GM19452 (cell line): Measurements from ENCODE around the gene FSTL3.
"Not testable (repeated sequence)": the region's sequence is repeated elsewhere in the genome, so short reads cannot be mapped to it uniquely, and the experiment has no call there.

Experiments
- ATAC-seq: cut with Tn5 transposase; IDR thresholded peaks from one replicate; pipeline ENCODE4 v1.9.1; 2021; ENCODE audit not compliant: unreplicated experiment

The FSTL3 gene

DNA sequence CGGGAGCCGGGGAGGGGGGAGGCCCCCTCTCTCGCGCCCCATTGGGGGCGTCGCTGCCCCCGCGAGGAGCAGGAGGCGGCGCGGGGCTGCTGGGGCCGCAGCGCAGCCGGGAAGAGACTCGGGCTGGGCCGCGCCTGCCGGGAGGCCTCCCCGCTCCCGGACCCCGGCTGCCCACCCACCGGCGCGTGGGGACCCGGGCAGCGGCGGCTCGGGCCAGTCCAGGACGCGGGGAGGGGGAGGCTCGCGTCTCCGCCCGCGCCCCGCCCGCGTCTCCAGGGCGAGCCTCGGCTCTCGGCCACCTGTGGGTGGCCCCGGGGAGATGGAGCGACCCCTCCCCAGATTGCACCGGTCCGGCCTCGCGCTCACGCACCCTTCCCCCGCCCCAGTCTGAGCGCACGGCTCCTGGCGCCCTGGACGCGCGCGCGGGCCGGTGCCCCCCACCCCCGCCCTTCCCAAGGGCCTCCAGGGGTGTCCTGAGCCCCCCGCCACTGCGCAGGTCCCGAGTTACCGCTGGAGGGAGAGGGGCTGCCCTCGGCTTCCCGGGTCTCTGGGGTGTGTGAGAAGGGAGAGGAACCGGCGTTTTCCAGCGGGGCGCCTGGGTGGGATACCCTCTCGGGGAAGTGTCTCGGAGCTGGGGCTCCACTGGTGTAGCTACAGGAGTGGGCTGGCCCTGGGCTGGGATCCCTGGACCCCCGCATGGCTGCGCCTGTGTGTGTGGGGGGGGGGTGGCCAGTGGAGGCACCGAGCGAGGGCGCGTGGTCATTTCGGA, 33.2 kb downstream of the FSTL3 start:
- no peak for ATAC-seq

DNA sequence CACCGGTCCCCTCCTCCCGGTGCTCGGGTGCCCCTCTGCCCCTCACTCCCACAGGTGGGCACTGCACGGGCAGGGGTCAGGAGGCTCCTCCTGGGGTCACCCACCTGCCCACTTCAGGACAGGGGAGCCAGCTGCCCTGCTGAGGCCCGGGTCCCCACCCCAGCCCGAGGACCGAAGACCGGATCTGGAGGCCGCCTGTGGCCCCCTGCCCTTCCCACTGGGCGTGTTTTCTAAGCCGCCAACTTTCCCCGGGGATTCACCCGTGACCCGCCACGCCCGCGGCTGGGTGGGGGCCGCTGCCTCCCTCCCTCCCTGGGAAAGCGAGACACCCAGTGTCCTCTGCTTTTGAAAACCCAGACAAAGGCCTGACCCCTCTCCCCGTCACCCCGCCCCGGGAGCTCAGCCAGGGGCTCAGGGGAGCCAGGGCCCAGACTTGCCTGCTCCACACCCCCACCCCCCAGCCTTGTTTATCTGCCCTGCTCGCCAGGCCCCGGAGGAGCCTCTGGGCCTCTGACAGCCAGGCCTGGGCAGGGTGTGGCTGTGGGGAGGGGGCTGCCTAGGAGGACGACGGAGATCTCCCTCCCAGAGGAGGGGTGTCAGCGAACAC, 33.9 kb downstream of the FSTL3 start:
- ATAC-seq: no peak

DNA sequence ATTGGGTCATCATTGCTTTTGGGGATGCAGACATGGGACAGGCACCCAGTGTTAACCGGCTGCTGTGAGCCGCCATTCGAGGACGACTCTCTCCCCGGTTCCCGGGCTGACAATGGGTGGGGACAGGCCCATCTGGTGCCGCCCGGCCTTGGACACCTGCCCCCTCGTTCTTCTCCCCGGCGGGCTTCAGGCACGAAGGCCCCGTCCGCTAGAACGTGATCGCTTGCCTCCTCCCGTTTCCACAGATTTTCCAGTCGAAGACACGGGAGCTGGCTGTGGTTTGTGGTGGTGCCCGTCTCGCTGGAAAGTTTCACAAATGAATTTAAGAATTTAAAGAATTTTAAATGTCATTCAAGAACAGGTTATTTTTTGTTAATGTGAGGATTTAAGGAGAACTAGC, 34.6 kb downstream of the FSTL3 start:
- no peak for ATAC-seq

DNA sequence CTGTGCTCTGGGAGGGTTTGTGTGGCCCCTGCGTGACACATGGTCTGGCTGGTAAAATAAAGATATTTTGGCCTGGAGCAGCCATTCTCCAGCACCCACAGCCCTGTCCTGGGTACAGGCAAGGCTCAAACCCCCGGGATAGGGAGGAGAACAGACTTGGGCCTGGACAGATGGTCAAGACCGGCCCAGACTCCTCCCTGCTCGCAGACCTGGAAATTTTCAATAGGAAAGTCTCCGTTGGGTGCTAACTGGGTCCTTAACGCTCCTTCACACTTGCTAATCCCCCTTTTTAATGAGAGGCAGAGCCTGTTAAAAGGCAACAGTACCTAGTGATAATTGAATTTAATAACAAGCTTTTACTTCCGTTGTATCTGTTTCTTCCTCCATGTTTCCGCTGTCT, 35.1 kb downstream of the FSTL3 start:
- ATAC-seq: no peak

DNA sequence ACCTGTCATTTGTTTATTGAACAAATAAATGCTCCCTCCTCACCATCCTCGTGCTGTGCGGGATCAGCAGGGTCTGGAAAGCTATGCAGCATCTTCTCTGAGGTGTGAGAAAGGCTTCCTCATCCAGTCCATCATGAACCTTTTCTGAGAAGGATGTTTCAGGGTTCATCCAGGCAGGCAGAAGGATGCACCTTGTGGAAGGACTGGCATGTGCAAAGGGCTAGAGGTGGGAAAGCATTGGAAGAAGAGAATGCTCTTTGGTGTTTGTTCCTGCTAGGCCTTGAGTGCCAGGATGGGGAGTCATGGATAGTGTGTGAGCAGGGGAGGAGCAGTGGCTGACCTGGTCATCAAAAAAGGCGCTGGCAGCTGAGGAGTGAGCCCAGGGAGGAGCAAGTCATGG, 39.2 kb downstream of the FSTL3 start:
- ATAC-seq: no peak

GRCh38 chr19:718251-718951, 42.2 kb downstream of the FSTL3 start:
- ATAC-seq: no peak

DNA sequence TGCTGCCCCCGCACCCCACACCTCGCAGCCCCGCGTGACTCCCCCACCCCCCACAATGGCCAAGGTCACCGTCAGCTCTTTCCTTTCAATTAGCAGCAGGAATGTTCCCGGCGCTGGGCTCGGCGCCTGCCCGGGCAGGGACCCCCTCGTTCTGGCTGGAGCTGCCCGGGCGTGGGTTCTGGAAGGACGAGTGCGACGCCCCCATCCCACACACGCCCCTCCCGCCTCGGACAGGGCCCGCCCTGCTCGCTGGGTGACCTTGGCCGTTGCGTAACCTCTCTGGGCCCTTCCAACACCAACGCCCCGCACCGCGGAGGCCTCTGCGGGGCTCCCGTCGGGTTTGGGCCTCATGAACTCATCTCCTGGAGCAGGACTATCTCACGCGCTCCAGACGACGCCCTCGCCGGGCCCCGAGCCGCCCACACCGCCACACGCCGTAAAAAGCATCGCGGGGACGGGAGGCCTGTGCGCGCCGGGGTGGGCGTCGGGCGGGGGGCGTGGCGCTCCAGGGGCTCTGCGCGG, 42.9 kb downstream of the FSTL3 start:
- ATAC-seq: no peak

DNA sequence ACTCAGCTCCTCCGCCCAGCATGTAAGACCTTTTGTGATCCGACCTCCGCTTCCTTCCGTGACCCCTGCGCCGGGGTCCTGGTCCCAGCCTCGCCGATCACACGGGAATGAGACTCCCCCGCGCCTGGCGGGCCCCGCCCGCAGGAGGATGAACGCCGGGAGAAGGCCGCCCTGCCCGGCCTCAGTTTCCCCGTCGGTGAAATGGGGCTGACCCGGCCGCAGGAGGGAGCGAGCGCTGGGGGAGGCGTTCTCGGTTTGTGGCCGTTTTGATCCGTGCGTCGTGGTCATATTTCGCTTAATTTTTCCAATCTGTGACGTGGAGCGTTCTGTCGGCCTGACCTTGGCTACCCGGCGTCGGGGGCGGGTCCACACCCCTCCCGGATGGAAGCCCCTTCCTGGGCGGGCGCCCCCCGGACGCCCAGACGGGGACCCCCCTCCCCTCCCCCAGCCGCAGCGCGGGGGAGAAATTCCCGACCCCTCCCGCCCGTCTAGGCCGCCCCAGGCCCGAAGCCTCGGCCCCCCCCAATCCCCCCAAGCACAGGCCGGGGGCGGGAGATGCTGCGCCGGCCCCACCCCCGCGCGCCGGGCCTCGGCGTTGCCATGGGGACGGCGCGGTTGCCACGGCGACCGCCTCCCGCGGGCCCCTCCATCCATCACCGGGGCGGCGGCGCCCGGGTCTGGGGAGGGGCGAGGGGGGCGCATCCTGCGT, 43.6 kb downstream of the FSTL3 start:
- ATAC-seq: no peak

DNA sequence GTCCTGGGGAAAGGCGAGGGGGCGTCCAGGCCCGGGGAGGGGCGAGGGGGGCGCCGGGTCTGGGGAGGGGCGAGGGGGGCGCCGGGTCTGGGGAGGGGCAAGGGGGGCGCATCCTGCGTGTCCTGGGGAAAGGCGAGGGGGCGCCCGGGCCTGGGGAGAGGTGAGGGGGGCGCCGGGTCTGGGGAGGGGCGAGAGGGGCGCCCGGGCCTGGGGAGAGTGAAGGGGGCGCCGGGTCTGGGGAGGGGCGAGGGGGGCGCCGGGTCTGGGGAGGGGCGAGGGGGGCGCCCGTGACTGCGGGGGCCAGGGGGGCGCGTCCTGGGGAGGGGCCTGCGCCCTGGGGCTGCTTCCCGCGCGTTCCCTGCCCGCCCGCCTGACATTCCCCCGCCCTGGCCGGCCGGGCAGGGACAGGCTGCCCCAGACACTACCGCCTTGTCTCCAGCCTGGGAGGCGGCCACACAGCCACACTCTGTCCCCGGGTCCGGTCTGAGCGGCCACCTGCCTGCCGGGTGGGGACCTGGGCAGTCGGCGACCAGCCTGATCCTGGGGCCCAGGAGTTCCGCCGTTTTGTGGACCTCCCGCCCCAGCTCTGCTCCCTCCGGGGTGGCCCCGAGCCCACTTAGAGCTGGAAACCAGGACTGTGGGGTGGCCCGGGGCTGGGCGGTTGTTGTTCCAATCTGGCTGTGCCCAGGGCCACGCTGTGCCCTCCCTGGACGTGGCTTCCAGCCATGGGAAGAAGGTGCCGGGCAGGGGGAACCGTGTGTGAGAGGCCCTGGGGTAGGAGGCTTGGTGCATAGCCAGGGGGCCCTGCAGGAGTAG, 44.4 kb downstream of the FSTL3 start:
- ATAC-seq: no peak

DNA sequence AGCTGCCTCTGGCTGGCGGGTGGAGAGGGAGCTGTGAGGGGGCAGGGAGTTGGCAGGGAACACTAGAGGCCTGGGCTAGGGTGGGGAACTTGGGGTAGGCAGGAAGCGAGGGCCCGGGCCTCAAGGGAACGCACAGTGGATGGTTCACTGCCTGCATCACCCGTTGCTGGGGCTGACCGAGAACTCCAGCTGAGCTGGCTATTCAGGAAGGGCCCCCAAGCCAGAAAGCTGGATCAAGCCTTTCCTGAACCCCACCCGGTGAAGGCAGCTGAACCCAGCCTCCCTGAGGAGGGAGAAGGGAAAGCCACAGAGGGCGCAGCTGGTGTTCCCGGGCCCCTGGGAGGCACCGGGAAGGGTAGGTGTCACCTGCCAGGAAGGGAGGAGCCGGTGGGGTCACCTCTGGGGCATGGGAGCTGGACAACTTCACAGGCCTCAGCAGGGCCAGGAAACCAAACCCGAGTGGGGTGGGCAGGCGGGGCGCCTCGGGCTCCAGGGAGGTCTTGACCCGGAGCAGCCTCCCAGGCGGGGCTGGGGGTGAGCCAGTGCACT, 46.4 kb downstream of the FSTL3 start:
- ATAC-seq: no peak

DNA sequence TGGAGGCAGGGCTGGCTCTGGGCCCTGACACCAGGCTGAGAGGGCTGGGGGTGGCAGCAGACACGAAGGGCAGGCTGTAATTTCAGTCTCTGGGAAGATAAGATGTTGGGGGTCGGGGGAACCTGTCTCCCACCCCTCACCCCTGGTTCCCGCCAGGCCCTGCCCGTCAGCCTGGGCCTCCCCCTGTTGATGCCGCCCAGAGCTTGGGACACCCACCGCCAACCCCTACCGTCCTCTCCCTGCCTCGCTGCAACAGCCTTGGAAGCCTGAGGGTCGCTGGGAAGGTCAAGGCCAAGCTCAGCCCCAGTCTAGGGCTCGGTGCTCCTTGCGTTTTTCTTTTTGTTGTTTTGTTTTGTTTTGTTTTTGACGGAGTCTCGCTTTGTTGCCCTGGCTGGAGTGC, 47.1 kb downstream of the FSTL3 start:
- ATAC-seq: no peak

DNA sequence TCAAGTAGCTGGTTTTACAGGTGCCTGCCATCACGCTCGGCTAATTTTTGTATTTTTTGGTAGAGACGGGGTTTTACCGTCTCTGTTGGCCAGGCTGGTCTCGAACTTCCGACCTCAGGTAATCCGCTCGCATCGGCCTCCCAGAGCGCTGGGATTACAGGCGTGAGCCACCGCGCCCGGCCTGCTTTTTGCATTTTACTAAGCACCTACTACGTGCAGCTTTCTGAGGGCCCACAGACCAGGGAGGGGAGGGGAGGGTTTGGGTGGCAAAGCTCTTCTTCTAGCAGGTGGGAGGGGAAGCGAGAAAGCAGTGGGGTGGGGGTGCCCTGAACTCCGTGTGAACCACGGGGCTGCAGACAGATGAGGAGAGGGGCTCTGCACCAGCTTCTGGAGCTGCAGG, 47.5 kb downstream of the FSTL3 start:
- no peak for ATAC-seq

- no peak for ATAC-seq
Measured at GRCh38 chr19:725461-726089, 49.4 kb downstream of the FSTL3 start.

DNA sequence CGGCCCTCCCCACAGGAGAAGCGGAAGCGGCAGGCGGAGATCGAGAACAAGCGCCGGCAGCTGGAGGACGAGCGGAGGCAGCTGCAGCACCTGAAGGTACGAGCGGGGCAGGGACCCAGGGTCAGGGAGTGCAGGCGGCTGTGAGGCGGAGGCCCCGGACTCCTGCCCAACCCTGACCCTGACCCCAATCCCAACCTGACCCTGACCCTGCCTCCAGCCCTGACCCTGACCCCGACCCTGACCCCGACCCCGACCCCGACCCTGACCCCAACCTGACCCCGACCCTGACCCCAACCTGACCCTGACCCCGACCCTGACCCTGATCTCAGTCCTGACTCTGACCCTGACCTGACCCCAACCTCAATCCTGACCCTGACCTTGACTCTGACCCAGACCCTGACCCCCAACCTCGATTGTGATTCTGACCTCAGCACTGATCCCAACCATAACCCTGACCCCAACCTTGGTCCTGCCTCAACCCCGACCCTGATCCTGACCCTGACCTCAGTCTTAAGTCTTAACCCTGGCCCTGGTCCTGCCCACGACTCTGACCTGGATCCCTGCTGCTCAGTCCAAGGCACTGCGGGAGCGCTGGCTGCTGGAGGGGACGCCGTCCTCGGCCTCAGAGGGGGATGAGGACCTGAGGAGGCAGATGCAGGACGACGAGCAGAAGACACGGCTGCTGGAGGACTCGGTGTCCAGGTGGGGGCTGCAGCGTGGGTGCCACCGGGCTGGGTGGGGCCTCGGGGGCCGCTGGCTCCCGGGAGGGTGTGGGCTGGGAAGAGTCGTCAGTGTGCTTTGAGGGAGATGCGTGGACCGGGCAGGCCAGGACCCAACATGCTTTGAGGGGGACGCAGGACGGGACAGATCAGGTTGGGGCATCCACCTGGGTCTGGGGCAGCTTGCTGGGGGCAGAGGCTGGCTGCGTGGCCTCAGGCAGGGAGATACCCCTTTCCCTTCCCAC, 51.1 kb downstream of the FSTL3 start:
- no peak for ATAC-seq

DNA sequence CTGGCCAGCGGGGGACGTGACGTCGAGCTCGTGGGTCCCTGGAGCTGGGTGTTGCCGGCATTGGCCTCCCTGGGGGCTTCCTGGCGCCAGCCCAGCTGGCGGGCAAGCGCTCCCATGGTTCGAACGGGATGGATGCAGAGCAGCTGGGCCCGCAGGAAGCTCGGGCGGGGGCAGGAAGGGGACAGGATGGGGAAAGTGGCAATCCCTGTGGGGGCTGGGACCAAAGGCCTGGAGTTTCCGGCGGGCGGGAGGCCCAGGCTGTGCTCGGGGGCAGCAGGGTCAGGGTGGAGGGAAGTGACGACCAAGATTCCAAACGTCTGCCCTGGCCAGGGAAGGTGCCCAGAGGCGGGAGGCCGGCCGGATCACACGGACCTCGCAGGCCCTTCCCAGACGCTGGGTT, 51.8 kb downstream of the FSTL3 start:
- ATAC-seq: no peak

GRCh38 chr19:729564-729963, 53.4 kb downstream of the FSTL3 start:
- ATAC-seq: not testable (repeated sequence)

GRCh38 chr19:729965-730668, 53.9 kb downstream of the FSTL3 start:
- ATAC-seq: no peak

GRCh38 chr19:731000-731399, 54.8 kb downstream of the FSTL3 start:
- no peak for ATAC-seq
